Ovary (tissue), 3 donors: ENCODE data around the gene ATP5PB.

Source experiments
- POLR2A ChIP-seq: fragments of 450-650 bp; IDR thresholded peaks from one replicate; pipeline ENCODE4 v1.6.1; 2017; ENCODE audit warnings: antibody characterized with exemption, mild to moderate bottlenecking, moderate library complexity
- TF ChIP-seq, protein P1 (sequence below), 3 donors: fragments of 450-650 bp in 2 of 3; fragments of 200-600 bp in 1 of 3; IDR thresholded peaks; one replicate each; pipeline versions ENCODE4 v1.5.1 to v1.8.0; 2016 to 2022; ENCODE audit warnings: antibody characterized with exemption in 3 of 3, mild to moderate bottlenecking in 1 of 3
- donor health status: DM: no; HTN: no; CAD: no.

DNA sequence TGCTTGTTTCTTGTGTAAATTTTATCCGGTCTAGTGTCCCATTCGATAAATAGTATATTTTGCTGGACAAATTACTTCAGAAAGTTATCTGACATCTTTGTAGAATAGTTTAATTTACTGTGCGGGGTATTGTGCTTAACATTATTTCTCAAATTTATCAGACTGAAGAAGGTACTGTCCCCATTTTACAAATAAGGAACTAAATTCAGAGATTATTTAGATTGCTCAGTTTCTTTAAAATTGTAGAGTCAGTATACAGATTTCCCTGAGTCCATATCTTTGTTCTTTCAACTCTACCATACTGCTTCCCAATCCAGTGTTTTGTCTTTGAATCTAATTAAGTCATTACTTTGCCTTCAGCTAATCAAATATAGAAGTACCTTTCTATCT is 6.4 kb downstream of the ATP5PB start:
- TF ChIP-seq, protein P1, sequence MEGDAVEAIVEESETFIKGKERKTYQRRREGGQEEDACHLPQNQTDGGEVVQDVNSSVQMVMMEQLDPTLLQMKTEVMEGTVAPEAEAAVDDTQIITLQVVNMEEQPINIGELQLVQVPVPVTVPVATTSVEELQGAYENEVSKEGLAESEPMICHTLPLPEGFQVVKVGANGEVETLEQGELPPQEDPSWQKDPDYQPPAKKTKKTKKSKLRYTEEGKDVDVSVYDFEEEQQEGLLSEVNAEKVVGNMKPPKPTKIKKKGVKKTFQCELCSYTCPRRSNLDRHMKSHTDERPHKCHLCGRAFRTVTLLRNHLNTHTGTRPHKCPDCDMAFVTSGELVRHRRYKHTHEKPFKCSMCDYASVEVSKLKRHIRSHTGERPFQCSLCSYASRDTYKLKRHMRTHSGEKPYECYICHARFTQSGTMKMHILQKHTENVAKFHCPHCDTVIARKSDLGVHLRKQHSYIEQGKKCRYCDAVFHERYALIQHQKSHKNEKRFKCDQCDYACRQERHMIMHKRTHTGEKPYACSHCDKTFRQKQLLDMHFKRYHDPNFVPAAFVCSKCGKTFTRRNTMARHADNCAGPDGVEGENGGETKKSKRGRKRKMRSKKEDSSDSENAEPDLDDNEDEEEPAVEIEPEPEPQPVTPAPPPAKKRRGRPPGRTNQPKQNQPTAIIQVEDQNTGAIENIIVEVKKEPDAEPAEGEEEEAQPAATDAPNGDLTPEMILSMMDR (IDR thresholded peaks at IDR 0.05): no peak
- TF ChIP-seq POLR2A: no peak
